Fibroblast of pulmonary artery (primary cell): ENCODE measurements around the gene ASF1B.

Experiments used
- DNase-seq: peaks from one replicate; pipeline ENCODE4 v3.0.0-alpha.2; 2010; ENCODE audit warnings: low read depth
- H3K4me3 ChIP-seq: replicated peaks from 2 replicates; pipeline ENCODE4 v1.5.1; 2011; ENCODE audit warnings: low read depth, mild to moderate bottlenecking, control low read depth, low read length, moderate library complexity
- CTCF ChIP-seq: IDR thresholded peaks from 2 replicates; pipeline ENCODE4 v1.5.1; 2011; ENCODE audit warnings: mild to moderate bottlenecking, control low read depth, low read length, inconsistent platforms; ENCODE audit errors: missing control alignments

Gene ASF1B

GRCh38 chr19:14115756-14116155 is 20.6 kb downstream of the ASF1B start:
- peak overlapping the region; percentile 81 for H3K4me3 ChIP-seq
- no peak for TF ChIP-seq CTCF
- DNase-seq, result no peak

GRCh38 chr19:14114854-14115253 is 21.5 kb downstream of the ASF1B start:
- no peak for DNase-seq
- H3K4me3 ChIP-seq, result no peak overlapping the region
- peak; percentile 47 for TF ChIP-seq CTCF

GRCh38 chr19:14114439-14114838 is 21.9 kb downstream of the ASF1B start:
- DNase-seq, result no peak
- H3K4me3 ChIP-seq, result no peak overlapping the region
- TF ChIP-seq CTCF, result no peak

- peak; percentile 28 for TF ChIP-seq CTCF
- no peak for DNase-seq
- H3K4me3 ChIP-seq, result no peak overlapping the region
Measured at GRCh38 chr19:14113762-14114414, 22.5 kb downstream of the ASF1B start.

GRCh38 chr19:14112809-14113385 is 23.5 kb downstream of the ASF1B start:
- no peak for DNase-seq
- no peak for TF ChIP-seq CTCF
- H3K4me3 ChIP-seq, result no peak overlapping the region

GRCh38 chr19:14112051-14112808 is 24.2 kb downstream of the ASF1B start:
- TF ChIP-seq CTCF, result no peak
- H3K4me3 ChIP-seq, result no peak overlapping the region
- no peak for DNase-seq

- no peak for TF ChIP-seq CTCF
- DNase-seq, result no peak
- H3K4me3 ChIP-seq, result no peak overlapping the region
Measured at GRCh38 chr19:14111486-14111885, 24.9 kb downstream of the ASF1B start.
